A673 (cell line): ENCODE data around the gene TPH2. TPM values are rescaled to one million over a fixed set of nuclear protein-coding genes. Genes with fewer than 3 reads are reported as not detected.

ENCODE experiments used
- BruUV-seq: library from RNA; stranded (reverse); fragments of 400-500 nt; replicated peaks from 2 replicates; lab custom pipeline; 2021; lab: Mats Ljungman, UMichigan
- CTCF ChIA-PET: fragments of 300-600 bp; sonication (Branson Sonifier 250); formaldehyde crosslinking; loops from one replicate; lab custom pipeline; 2022; ENCODE audit warnings: antibody characterized with exemption; lab: Charles Lee
- POLR2A ChIA-PET: fragments of 300-600 bp; sonication (Branson Sonifier 250); formaldehyde crosslinking; loops from one replicate; lab custom pipeline; 2022; ENCODE audit warnings: antibody characterized with exemption; ENCODE audit not compliant: low non-redundant PET; lab: Charles Lee
- DNase-seq: peaks from one replicate; pipeline ENCODE4 v3.0.0-alpha.2; 2015; ENCODE audit warnings: low spot score
- H3K27ac ChIP-seq: fragments of 200-600 bp; sonication (generic); 2 replicates; pipeline ENCODE4 v1.5.1; 2016; ENCODE audit warnings: mixed run types, low read depth, mild to moderate bottlenecking, mixed read lengths, antibody characterized with exemption, low read length; ENCODE audit not compliant: poor library complexity, severe bottlenecking
- H3K27me3 ChIP-seq: fragments of 200-600 bp; sonication (generic); replicated peaks from 2 replicates; pipeline ENCODE4 v1.6.1; 2017; ENCODE audit warnings: mixed run types, low read depth, mild to moderate bottlenecking, mixed read lengths, antibody characterized with exemption, low read length; ENCODE audit not compliant: insufficient read depth, poor library complexity
- H3K36me3 ChIP-seq: fragments of 200-600 bp; sonication (generic); 2 replicates; pipeline ENCODE4 v1.6.1; 2016; ENCODE audit warnings: mixed run types, mild to moderate bottlenecking, mixed read lengths, antibody characterized with exemption, low read length; ENCODE audit not compliant: insufficient read depth, poor library complexity, severe bottlenecking
- H3K4me1 ChIP-seq: fragments of 200-600 bp; sonication (generic); 2 replicates; pipeline ENCODE4 v1.6.1; 2017; ENCODE audit warnings: mixed run types, mild to moderate bottlenecking, mixed read lengths, antibody characterized with exemption, low read length; ENCODE audit not compliant: insufficient read depth, poor library complexity, severe bottlenecking
- H3K4me3 ChIP-seq: fragments of 200-600 bp; sonication (generic); 2 replicates; pipeline ENCODE4 v1.5.1; 2016; ENCODE audit warnings: low read depth, mixed run types, mild to moderate bottlenecking, mixed read lengths, low read length; ENCODE audit not compliant: poor library complexity, severe bottlenecking
- H3K9me3 ChIP-seq: fragments of 200-600 bp; sonication (generic); 2 replicates; pipeline ENCODE4 v1.6.1; 2016; ENCODE audit warnings: mixed run types, low read depth, mild to moderate bottlenecking, mixed read lengths, antibody characterized with exemption, low read length; ENCODE audit not compliant: poor library complexity, severe bottlenecking
- CTCF ChIP-seq: fragments of 300-800, 200-600 bp; sonication (generic); conservative IDR thresholded peaks from 2 replicates; pipeline ENCODE4 v1.5.1; 2017; ENCODE audit warnings: low read depth, mild to moderate bottlenecking, antibody characterized with exemption, low read length, moderate library complexity, mixed read lengths
- EZH2 ChIP-seq: fragments of 200-600 bp; sonication (generic); IDR thresholded peaks from 2 replicates; pipeline ENCODE4 v1.6.1; 2017; ENCODE audit warnings: borderline replicate concordance, low read depth, mild to moderate bottlenecking, mixed read lengths, antibody characterized with exemption, low read length; ENCODE audit not compliant: poor library complexity, severe bottlenecking
- intact Hi-C: fragments of 100-400 bp; cut with micrococcal nuclease; formaldehyde crosslinking; loops from one replicate; pipeline ENCODE4 v1.10.0; 2022; ENCODE audit not compliant: unreplicated experiment
- total RNA-seq: library from RNA; stranded (reverse); gene quantifications from 2 replicates; pipeline ENCODE4 v1.2.3, GENCODE V29; 2021

Gene TPH2
- total RNA-seq, 1 experiment from 2014 or later = 0.82 TPM

GRCh38 chr12:71972441-71973074 is 33.9 kb downstream of the TPH2 start:
- H3K27me3 ChIP-seq = no peaks in the 10 kb centered on the region
- CTCF ChIA-PET = no interaction called here
- no TSS peak for BruUV-seq

GRCh38 chr12:71973687-71974086 is 35.0 kb downstream of the TPH2 start:
- no peaks in the 10 kb centered on the region for H3K9me3 ChIP-seq
- no peak for DNase-seq
- H3K4me1 ChIP-seq = no peaks in the 10 kb centered on the region
- H3K36me3 ChIP-seq = no peaks in the 10 kb centered on the region
- ChIA-PET CTCF (no interaction called here), POLR2A (no interaction called here)
- intact Hi-C loops = loop anchor here (2.0 kb wide), 1 partner anchor 15 kb away; no protein-coding TSS in a partner anchor
- H3K27ac ChIP-seq = no peak overlapping the region
- TF ChIP-seq EZH2 (no peak), CTCF (no peak)
- H3K27me3 ChIP-seq = no peaks in the 10 kb centered on the region
- no TSS peak for BruUV-seq
- no peak overlapping the region for H3K4me3 ChIP-seq

More at GRCh38 chr12:71972441-71973074, 33.9 kb downstream of the TPH2 start:
- no peak for DNase-seq
- POLR2A ChIA-PET = no interaction called here
- Histone ChIP-seq H3K4me1 (no peaks in the 10 kb centered on the region), H3K9me3 (no peaks in the 10 kb centered on the region), H3K27ac (no peak overlapping the region), H3K36me3 (no peaks in the 10 kb centered on the region), H3K4me3 (no peak overlapping the region)
- TF ChIP-seq CTCF = no peak
- TF ChIP-seq EZH2 = no peak
- intact Hi-C loops = loop anchor here (2.0 kb wide), 1 partner anchor 14 kb away; no protein-coding TSS in a partner anchor

- no peak for TF ChIP-seq EZH2
- TF ChIP-seq CTCF = no peak
- ChIA-PET CTCF (no interaction called here), POLR2A (no interaction called here)
Measured at GRCh38 chr12:71980538-71980937, 41.9 kb downstream of the TPH2 start.

More at GRCh38 chr12:71980538-71980937, 41.9 kb downstream of the TPH2 start:
- Histone ChIP-seq H3K4me3 (no peak overlapping the region), H3K27me3 (no peaks in the 10 kb centered on the region), H3K27ac (no peak overlapping the region), H3K9me3 (no peaks in the 10 kb centered on the region), H3K36me3 (no peaks in the 10 kb centered on the region), H3K4me1 (no peaks in the 10 kb centered on the region)
- no peak for DNase-seq
- intact Hi-C loops = no loop called here
- BruUV-seq = no TSS peak
